ENCODE results near the gene TRIM54. TPM values are rescaled to one million over a fixed set of nuclear protein-coding genes. Genes with fewer than 3 reads are reported as not detected.

Gene TRIM54
- total and polyA plus RNA-seq, 12 donors, result 1.2 to 47.1 (median 13.9) TPM

GRCh38 chr2:27303093-27304025, 21.1 kb downstream of the TRIM54 start:
- H3K27ac ChIP-seq, result peak overlapping the region in 3 of 5 donors; percentile 27 to 60 (median 30)
- intact Hi-C loops (cut with DNase I), result loop anchor here in 1 of 2 donors (5.0 to 10.0 kb wide), 2 partner anchors 59 to 206 kb away; no protein-coding TSS in a partner anchor

GRCh38 chr2:27304488-27305240, 22.4 kb downstream of the TRIM54 start:
- no peak for DNase-seq
- Histone ChIP-seq H3K4me1 (replicated peaks in 1 of 2) (peaks cover 10 to 21% of the 10 kb centered on the region in 2 donors), H3K27me3 (peaks cover 19% of the 10 kb centered on the region), H3K4me3 (no peak overlapping the region), H3K9me3 (replicated peaks in 1 of 3) (no peaks in the 10 kb centered on the region), H3K27ac (no peak overlapping the region), H3K36me3 (replicated peaks in 1 of 2) (peaks cover 0 to 4% of the 10 kb centered on the region in 2 donors)
- TF ChIP-seq POLR2A (IDR thresholded peaks at IDR 0.05) (no peak), CTCF (IDR thresholded peaks at IDR 0.05) (no peak)
- WGBS, 4 donors, result 87 to 89% (median 89%) methylated on average over 10 to 13 of the region's 13 CpGs
- intact Hi-C loops (cut with DNase I), result loop anchor here in 1 of 2 donors (5.0 to 10.0 kb wide), 2 partner anchors 60 to 207 kb away; no protein-coding TSS in a partner anchor

More at GRCh38 chr2:27303093-27304025, 21.1 kb downstream of the TRIM54 start:
- Histone ChIP-seq H3K9me3 (replicated peaks in 1 of 3) (no peaks in the 10 kb centered on the region), H3K36me3 (replicated peaks in 1 of 2) (no peaks in the 10 kb centered on the region), H3K27me3 (peaks cover 19% of the 10 kb centered on the region), H3K4me3 (peak overlapping the region in 1 of 4 donors; percentile 50), H3K4me1 (replicated peaks in 1 of 2) (peaks cover 10 to 18% of the 10 kb centered on the region in 2 donors)
- WGBS, 4 donors, result 13 to 20% (median 17%) methylated on average over 24 to 25 of the region's 25 CpGs
- DNase-seq, result peak; percentile 60 to 82 (median 72)
- peak; percentile 85 to 98 (median 92) for TF ChIP-seq CTCF (IDR thresholded peaks at IDR 0.05)
- TF ChIP-seq POLR2A (IDR thresholded peaks at IDR 0.05), result peak in 1 of 2 donors; percentile 11

- Histone ChIP-seq H3K27ac (no peak overlapping the region), H3K36me3 (replicated peaks in 1 of 2) (peaks cover 0 to 6% of the 10 kb centered on the region in 2 donors), H3K4me3 (no peak overlapping the region), H3K27me3 (peaks cover 19% of the 10 kb centered on the region), H3K9me3 (replicated peaks in 1 of 3) (no peaks in the 10 kb centered on the region), H3K4me1 (replicated peaks in 1 of 2) (peaks cover 10 to 21% of the 10 kb centered on the region in 2 donors)
- intact Hi-C loops (cut with DNase I), result loop anchor here in 1 of 2 donors (10.0 kb wide), 1 partner anchor 61 kb away; no protein-coding TSS in a partner anchor
- no peak for DNase-seq
- WGBS, 4 donors, result 90 to 98% (median 93%) methylated on average over 13 to 16 of the region's 16 CpGs
- TF ChIP-seq POLR2A (IDR thresholded peaks at IDR 0.05) (no peak), CTCF (IDR thresholded peaks at IDR 0.05) (no peak)
These were observed 23.3 kb downstream of the TRIM54 start for GRCh38 chr2:27305516-27305915.

Data from adrenal gland (tissue), 12 donors.